H9 (cell line): ENCODE measurements around the gene PDGFRB. TPM values are rescaled to one million over a fixed set of nuclear protein-coding genes. Genes with fewer than 3 reads are reported as not detected.

ENCODE experiments used
- DNase-seq: peaks from one replicate; pipeline ENCODE4 v3.0.0-alpha.2; 2017
- H2AFZ ChIP-seq: one replicate; pipeline ENCODE4 v1.6.1; 2013; ENCODE audit warnings: mild to moderate bottlenecking, low read length, control low read depth, moderate library complexity
- H2AK5ac ChIP-seq: 2 replicates; pipeline ENCODE4 v1.6.1; 2013; ENCODE audit warnings: low read length, control low read depth, mixed read lengths; ENCODE audit not compliant: insufficient read length
- H2BK120ac ChIP-seq: one replicate; pipeline ENCODE4 v1.6.1; 2013; ENCODE audit warnings: low read depth, mild to moderate bottlenecking, low read length, control low read depth, inconsistent platforms; ENCODE audit not compliant: poor library complexity, severe bottlenecking
- H2BK12ac ChIP-seq: 2 replicates; pipeline ENCODE4 v1.6.1; 2013; ENCODE audit warnings: low read length, control low read depth, mixed read lengths, low read depth; ENCODE audit not compliant: insufficient read length
- H2BK15ac ChIP-seq: 2 replicates; pipeline ENCODE4 v1.6.1; 2013; ENCODE audit warnings: low read depth, low read length, control low read depth
- H2BK20ac ChIP-seq: one replicate; pipeline ENCODE4 v1.6.1; 2013; ENCODE audit warnings: low read depth, mild to moderate bottlenecking, low read length, control low read depth, inconsistent platforms; ENCODE audit not compliant: poor library complexity, severe bottlenecking
- H2BK5ac ChIP-seq: 2 replicates; pipeline ENCODE4 v1.6.1; 2013; ENCODE audit warnings: low read length, control low read depth, mixed read lengths; ENCODE audit not compliant: insufficient read length
- H3K14ac ChIP-seq: 2 replicates; pipeline ENCODE4 v1.6.1; 2013; ENCODE audit warnings: low read length, control low read depth; ENCODE audit not compliant: insufficient read depth
- H3K18ac ChIP-seq: 2 replicates; pipeline ENCODE4 v1.6.1; 2013; ENCODE audit warnings: low read depth, mild to moderate bottlenecking, mixed read lengths, low read length, control low read depth; ENCODE audit not compliant: insufficient read length
- H3K23ac ChIP-seq: 2 replicates; pipeline ENCODE4 v1.6.1; 2013; ENCODE audit warnings: low read length, control low read depth, mixed read lengths, low read depth; ENCODE audit not compliant: insufficient read length
- H3K23me2 ChIP-seq: 2 replicates; pipeline ENCODE4 v1.6.1; 2013; ENCODE audit warnings: low read depth, mild to moderate bottlenecking, mixed read lengths, low read length, control low read depth; ENCODE audit not compliant: insufficient read length, poor library complexity, severe bottlenecking
- H3K27ac ChIP-seq: 2 replicates; pipeline ENCODE4 v1.5.1; 2013; ENCODE audit warnings: low read length, control low read depth, mixed read lengths, low read depth; ENCODE audit not compliant: insufficient read length
- H3K27me3 ChIP-seq: 2 replicates; pipeline ENCODE4 v1.6.1; 2013; ENCODE audit warnings: low read length, control low read depth, inconsistent platforms; ENCODE audit not compliant: insufficient read depth
- H3K4ac ChIP-seq: 2 replicates; pipeline ENCODE4 v1.6.1; 2013; ENCODE audit warnings: low read depth, mild to moderate bottlenecking, control low read depth, inconsistent platforms, low read length, moderate library complexity
- H3K4me1 ChIP-seq: 2 replicates; pipeline ENCODE4 v1.6.1; 2013; ENCODE audit warnings: low read length, control low read depth, inconsistent platforms; ENCODE audit not compliant: insufficient read depth
- H3K4me2 ChIP-seq: 2 replicates; pipeline ENCODE4 v1.6.1; 2013; ENCODE audit warnings: low read length, control low read depth, mixed read lengths; ENCODE audit not compliant: insufficient read length, insufficient read depth
- H3K56ac ChIP-seq: 2 replicates; pipeline ENCODE4 v1.6.1; 2013; ENCODE audit warnings: low read depth, mild to moderate bottlenecking, mixed read lengths, low read length, control low read depth; ENCODE audit not compliant: insufficient read length
- H3K79me1 ChIP-seq: 2 replicates; pipeline ENCODE4 v1.6.1; 2013; ENCODE audit warnings: low read depth, mild to moderate bottlenecking, moderate library complexity, low read length, control low read depth, inconsistent platforms; ENCODE audit not compliant: insufficient read depth, poor library complexity, severe bottlenecking
- H3K79me2 ChIP-seq: 2 replicates; pipeline ENCODE4 v1.6.1; 2013; ENCODE audit warnings: low read length, control low read depth, inconsistent platforms; ENCODE audit not compliant: insufficient read depth
- H3K9ac ChIP-seq: 2 replicates; pipeline ENCODE4 v1.6.1; 2013; ENCODE audit warnings: low read length, control low read depth, mixed read lengths; ENCODE audit not compliant: insufficient read length; ENCODE audit errors: extremely low read depth
- H3K9me3 ChIP-seq: one replicate; pipeline ENCODE4 v1.6.1; 2013; ENCODE audit warnings: low read depth, low read length, inconsistent platforms; ENCODE audit not compliant: control insufficient read depth
- H3T11ph ChIP-seq: one replicate; pipeline ENCODE4 v1.6.1; 2013; ENCODE audit warnings: mild to moderate bottlenecking, low read length, control low read depth, inconsistent platforms
- H4K20me1 ChIP-seq: one replicate; pipeline ENCODE4 v1.6.1; 2013; ENCODE audit not compliant: control insufficient read depth, insufficient read length, insufficient read depth
- H4K5ac ChIP-seq: 2 replicates; pipeline ENCODE4 v1.6.1; 2013; ENCODE audit warnings: low read depth, mild to moderate bottlenecking, mixed read lengths, low read length, control low read depth; ENCODE audit not compliant: insufficient read length
- H4K8ac ChIP-seq: replicated peaks from 2 replicates; pipeline ENCODE4 v1.6.1; 2013; ENCODE audit warnings: low read length, control low read depth, mixed read lengths, low read depth; ENCODE audit not compliant: insufficient read length
- H4K91ac ChIP-seq: 2 replicates; pipeline ENCODE4 v1.6.1; 2013; ENCODE audit warnings: low read depth, mild to moderate bottlenecking, moderate library complexity, mixed read lengths, low read length, control low read depth; ENCODE audit not compliant: insufficient read length
- H3K27ac Mint-ChIP-seq, 3 experiments: 2 replicates in 2 of 3; 3 replicates in 1 of 3; pipeline ENCODE4 v1.8.0; 2020 to 2021; ENCODE audit warnings: mixed read lengths in 3 of 3, mild to moderate bottlenecking in 1 of 3, moderate library complexity in 1 of 3
- H3K27me3 Mint-ChIP-seq: 2 replicates; pipeline ENCODE4 v1.8.0; 2021; ENCODE audit warnings: low read depth, mild to moderate bottlenecking, moderate library complexity, mixed read lengths
- H3K36me3 Mint-ChIP-seq, 3 experiments: 2 replicates in 2 of 3; 3 replicates in 1 of 3; pipeline ENCODE4 v1.8.0; 2020 to 2021; ENCODE audit warnings: low read depth in 3 of 3, mixed read lengths in 3 of 3; ENCODE audit not compliant: insufficient read depth in 1 of 3
- H3K4me1 Mint-ChIP-seq, 2 experiments: 2 replicates each; pipeline ENCODE4 v1.8.0; 2020; ENCODE audit warnings: mixed read lengths in 2 of 2
- H3K4me3 Mint-ChIP-seq, 2 experiments: 2 replicates in 1 of 2; 3 replicates in 1 of 2; pipeline ENCODE4 v1.8.0; 2020 to 2021; ENCODE audit warnings: mild to moderate bottlenecking in 2 of 2, mixed read lengths in 2 of 2, moderate library complexity in 1 of 2
- H3K9me3 Mint-ChIP-seq, 2 experiments: 2 replicates in 1 of 2; 3 replicates in 1 of 2; pipeline ENCODE4 v1.8.0; 2020; ENCODE audit warnings: mild to moderate bottlenecking in 2 of 2, mixed read lengths in 2 of 2, moderate library complexity in 1 of 2
- CTCF ChIP-seq: fragments of 200-600 bp; sonication (generic); conservative IDR thresholded peaks from 3 replicates; pipeline ENCODE4 v1.8.0; 2021; ENCODE audit warnings: antibody characterized with exemption, mild to moderate bottlenecking
- WGBS: extraction: QIAGEN DNeasy Blood & Tissue Kit; methylation state at CpG from one replicate; pipeline ENCODE4 v1.1.7; 2013; ENCODE audit warnings: missing lambda C conversion rate, low lambda C conversion rate, mixed read lengths; ENCODE audit not compliant: insufficient read length; ENCODE audit errors: extremely low coverage; 5-methylcytosine and 5-hydroxymethylcytosine counted together
- total RNA-seq: library from RNA; stranded (reverse); gene quantifications from 2 replicates; pipeline ENCODE4 v1.2.1, GENCODE V29; 2021

The PDGFRB gene
- total RNA-seq, 1 experiment from 2014 or later, result 2.2 TPM

GRCh38 chr5:150131978-150132694 lies 23.5 kb downstream of the PDGFRB start:
- no peak overlapping the region for H2BK20ac ChIP-seq
- H2BK5ac ChIP-seq, result no peak overlapping the region
- Mint-ChIP-seq H3K36me3 (no peaks in the 10 kb centered on the region; a peak in 1 of 7 replicates), H3K27me3 (peaks cover 83% of the 10 kb centered on the region), H3K9me3 (no peaks in the 10 kb centered on the region), H3K27ac (no peak overlapping the region), H3K4me1 (peaks cover 30 to 33% of the 10 kb centered on the region in 2 experiments), H3K4me3 (no peak overlapping the region)
- H3K27me3 ChIP-seq, result no peaks in the 10 kb centered on the region
- no peak overlapping the region for H3T11ph ChIP-seq
- H3K79me1 ChIP-seq, result no peaks in the 10 kb centered on the region
- no peak overlapping the region for H3K9ac ChIP-seq
- H3K27ac ChIP-seq, result no peak overlapping the region
- peaks cover 3% of the 10 kb centered on the region; the same call in 1 of the 2 replicates for H3K4me1 ChIP-seq
- H3K23me2 ChIP-seq, result no peaks in the 10 kb centered on the region
- H3K14ac ChIP-seq, result no peak overlapping the region
- H3K23ac ChIP-seq, result no peak overlapping the region
- H3K56ac ChIP-seq, result no peak overlapping the region
- H3K18ac ChIP-seq, result no peak overlapping the region
- no peak for TF ChIP-seq CTCF
- H4K20me1 ChIP-seq, result peaks cover under 1% of the 10 kb centered on the region
- no peak overlapping the region for H2BK120ac ChIP-seq
- no peak overlapping the region for H2BK15ac ChIP-seq
- H2BK12ac ChIP-seq, result no peak overlapping the region
- no peak overlapping the region for H2AK5ac ChIP-seq
- no peak overlapping the region for H4K5ac ChIP-seq
- no peak overlapping the region for H3K4ac ChIP-seq
- no peaks in the 10 kb centered on the region for H3K79me2 ChIP-seq
- DNase-seq, result no peak
- H3K4me2 ChIP-seq, result no peak overlapping the region
- no peaks in the 10 kb centered on the region for H3K9me3 ChIP-seq
- H2AFZ ChIP-seq, result no peak overlapping the region
- no CpG with 5 or more reads among the region's 12 CpGs for WGBS
- no peak overlapping the region for H4K91ac ChIP-seq
- H4K8ac ChIP-seq, result no peak overlapping the region
